Bronchus fibroblast of lung (primary cell): ENCODE data around the gene DAB1. TPM values are rescaled to one million over a fixed set of nuclear protein-coding genes. Genes with fewer than 3 reads are reported as not detected.

Experiments used
- total RNA-seq: library from RNA; depleted of rRNA; stranded (reverse); fragments of >200 nt; gene quantifications from 2 replicates; pipeline ENCODE4 v1.2.3, GENCODE V29; 2015

DAB1 gene
- not detected in 2 replicates for total RNA-seq

DNA sequence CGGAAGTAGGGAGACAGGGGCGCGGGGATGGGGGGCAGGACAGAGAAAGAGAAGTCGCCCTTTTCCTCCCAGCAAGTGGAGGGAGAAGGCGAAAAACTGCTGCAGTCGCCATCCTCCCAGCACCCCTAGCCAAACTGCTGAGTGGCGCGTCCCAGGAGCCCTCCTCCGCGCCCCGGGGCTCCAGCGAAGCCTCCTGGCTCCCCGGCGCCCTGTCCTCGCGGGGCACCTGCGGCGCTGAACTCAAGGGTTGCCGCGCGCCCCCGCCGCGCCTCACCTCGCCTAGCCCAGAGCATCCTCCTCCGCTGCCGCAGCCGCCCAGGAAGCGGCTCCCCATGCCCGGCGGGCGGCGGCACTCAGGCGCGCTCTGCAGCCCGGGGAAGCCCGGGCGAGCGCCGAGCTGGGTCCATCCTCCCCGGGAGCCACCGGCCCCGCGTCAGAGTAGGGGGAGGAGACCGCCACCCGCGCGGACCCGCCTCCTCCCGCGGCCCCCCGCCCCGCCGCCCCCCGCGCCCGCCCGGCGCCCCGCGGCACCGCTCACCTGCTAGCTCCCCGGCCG, at the start of gene DAB1:
Gene DAB1 (minus strand): TSS at position 405 of the 556 bp plus-strand sequence. CDS start 133,030 bp downstream, outside the sequence.

DNA sequence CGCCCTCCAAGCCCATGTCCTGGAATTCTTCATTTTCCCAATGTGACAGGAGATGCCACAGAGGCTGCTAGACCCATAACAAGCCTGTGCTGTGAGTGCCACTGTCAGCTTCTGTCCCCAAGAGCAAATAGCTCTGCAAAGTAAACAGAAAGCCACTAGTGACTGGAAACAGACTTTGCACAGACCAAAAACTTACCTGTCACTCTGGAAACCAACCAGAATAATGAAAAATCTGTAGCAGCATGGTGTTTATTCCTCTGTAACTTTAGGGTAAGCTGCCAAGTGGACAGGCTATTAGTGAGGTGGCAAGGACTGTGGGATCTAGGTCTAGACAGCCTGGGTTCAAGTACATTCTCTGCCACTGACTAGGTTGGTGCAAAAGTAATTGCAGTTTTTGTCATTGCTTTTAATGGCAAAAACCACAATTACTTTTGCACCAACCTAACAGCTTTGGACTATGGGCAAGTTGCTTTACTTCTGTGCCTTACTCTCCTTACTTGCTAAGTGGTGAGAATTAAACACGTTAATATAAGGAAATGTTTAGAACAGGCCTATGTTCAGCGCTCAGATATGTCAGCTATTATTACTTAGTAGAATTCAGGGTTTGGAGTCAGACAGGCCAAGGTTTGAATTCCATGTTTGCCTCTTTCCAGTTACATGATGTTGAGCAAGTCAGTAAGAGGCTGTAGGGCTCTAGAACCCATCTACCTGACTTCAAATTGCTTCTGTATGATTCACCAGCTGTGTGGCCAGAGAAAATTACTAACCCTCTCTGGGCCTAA, 457.8 kb downstream of the DAB1 start, which contains the start of gene C8B:
Gene C8B (minus strand): TSS at position 100 of the 782 bp plus-strand sequence. CDS start 67 bp downstream, at position 33.

